Astrocyte of the spinal cord (primary cell): ENCODE data around the gene COL26A1.

ENCODE experiments used
- DNase-seq: peaks from one replicate; pipeline ENCODE4 v3.0.0; 2011; ENCODE audit warnings: low read depth, low spot score
- H3K4me3 ChIP-seq: 2 replicates; pipeline ENCODE4 v1.5.1; 2011; ENCODE audit warnings: low read depth, mild to moderate bottlenecking, low read length, moderate library complexity
- in situ Hi-C: cut with HindIII; loops from 2 replicates; pipeline ENCODE4 v1.10.0; 2017; ENCODE audit warnings: low sequenced_read_pairs
- TF ChIP-seq, protein P1 (sequence below): IDR thresholded peaks from 2 replicates; pipeline ENCODE4 v1.5.1; 2012; ENCODE audit warnings: low read depth, mild to moderate bottlenecking, low read length, inconsistent platforms

Gene COL26A1

DNA sequence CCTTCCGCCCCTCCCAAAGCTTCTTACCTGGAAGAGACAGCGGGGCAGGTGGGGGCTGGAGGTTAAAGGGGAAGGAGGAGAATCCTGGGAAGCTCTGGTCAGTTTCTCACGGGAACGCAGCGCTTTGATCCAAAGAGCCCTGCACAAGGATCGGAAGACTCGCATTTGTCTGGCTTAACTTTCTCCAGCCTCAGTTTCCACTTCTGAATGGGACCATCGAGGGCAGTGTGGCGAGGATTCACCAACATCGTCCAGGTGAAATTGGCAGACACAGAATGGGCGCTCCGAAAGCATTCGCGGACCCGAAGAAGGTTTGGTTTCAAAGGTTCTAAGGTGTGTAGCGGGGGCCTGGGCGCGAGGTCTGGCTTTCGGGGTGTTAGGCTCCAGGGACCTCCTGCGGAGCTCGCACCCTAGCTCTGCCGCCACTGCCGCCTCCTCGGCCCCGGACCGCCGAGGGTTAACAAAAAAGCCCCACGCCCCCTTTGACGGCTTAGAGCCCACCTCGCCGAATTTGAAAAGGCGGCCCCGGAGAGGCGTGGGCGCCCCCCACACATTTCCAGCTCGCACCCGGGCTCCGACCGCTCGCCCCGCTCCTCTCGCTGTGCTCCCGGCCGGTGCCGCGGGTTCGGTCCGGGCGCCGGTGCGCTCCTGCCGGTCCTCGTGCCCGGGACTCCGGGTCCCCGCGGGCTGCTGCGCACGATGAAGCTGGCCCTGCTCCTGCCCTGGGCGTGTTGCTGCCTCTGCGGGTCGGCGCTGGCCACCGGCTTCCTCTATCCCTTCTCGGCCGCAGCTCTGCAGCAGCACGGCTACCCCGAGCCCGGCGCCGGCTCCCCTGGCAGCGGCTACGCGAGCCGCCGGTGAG is at the start of gene COL26A1:
TSS of gene COL26A1 (plus strand) at position 542 of the 862 bp plus-strand sequence. CDS start at position 700, 158 bp downstream.
- TF ChIP-seq, protein P1, sequence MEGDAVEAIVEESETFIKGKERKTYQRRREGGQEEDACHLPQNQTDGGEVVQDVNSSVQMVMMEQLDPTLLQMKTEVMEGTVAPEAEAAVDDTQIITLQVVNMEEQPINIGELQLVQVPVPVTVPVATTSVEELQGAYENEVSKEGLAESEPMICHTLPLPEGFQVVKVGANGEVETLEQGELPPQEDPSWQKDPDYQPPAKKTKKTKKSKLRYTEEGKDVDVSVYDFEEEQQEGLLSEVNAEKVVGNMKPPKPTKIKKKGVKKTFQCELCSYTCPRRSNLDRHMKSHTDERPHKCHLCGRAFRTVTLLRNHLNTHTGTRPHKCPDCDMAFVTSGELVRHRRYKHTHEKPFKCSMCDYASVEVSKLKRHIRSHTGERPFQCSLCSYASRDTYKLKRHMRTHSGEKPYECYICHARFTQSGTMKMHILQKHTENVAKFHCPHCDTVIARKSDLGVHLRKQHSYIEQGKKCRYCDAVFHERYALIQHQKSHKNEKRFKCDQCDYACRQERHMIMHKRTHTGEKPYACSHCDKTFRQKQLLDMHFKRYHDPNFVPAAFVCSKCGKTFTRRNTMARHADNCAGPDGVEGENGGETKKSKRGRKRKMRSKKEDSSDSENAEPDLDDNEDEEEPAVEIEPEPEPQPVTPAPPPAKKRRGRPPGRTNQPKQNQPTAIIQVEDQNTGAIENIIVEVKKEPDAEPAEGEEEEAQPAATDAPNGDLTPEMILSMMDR, result no peak
- in situ Hi-C loops, result no loop called here
- no peak for DNase-seq
- H3K4me3 ChIP-seq, result peak within 1 kb of the TSS; percentile 18

DNA sequence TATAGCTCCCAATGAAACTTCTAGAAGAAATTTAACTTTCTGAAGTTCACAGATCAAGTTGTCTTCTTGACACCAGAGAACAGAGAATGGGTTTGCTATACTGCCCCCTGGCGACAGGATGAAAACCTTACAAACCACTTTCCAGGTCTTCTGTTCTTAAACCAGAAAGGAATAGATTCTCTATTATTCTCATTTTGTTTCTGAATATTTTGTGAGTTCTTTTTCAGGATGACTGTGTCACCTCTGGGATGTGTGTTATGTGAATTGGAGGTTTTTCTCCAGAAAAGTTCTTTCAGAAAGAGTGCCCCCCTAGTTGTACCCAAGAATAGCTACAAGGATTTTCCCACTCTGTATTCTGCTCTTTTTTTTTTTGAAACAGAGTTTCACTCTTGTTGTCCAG is 47.3 kb upstream of the COL26A1 start:
- TF ChIP-seq, protein P1, result peak; percentile 64
- peak; percentile 50 for DNase-seq
- H3K4me3 ChIP-seq, result no peak overlapping the region
- in situ Hi-C loops, result no loop called here

GRCh38 chr7:101319401-101319800 is 43.3 kb upstream of the COL26A1 start:
- no peak overlapping the region for H3K4me3 ChIP-seq
- TF ChIP-seq, protein P1, result no peak
- DNase-seq, result no peak
- in situ Hi-C loops, result no loop called here

DNA sequence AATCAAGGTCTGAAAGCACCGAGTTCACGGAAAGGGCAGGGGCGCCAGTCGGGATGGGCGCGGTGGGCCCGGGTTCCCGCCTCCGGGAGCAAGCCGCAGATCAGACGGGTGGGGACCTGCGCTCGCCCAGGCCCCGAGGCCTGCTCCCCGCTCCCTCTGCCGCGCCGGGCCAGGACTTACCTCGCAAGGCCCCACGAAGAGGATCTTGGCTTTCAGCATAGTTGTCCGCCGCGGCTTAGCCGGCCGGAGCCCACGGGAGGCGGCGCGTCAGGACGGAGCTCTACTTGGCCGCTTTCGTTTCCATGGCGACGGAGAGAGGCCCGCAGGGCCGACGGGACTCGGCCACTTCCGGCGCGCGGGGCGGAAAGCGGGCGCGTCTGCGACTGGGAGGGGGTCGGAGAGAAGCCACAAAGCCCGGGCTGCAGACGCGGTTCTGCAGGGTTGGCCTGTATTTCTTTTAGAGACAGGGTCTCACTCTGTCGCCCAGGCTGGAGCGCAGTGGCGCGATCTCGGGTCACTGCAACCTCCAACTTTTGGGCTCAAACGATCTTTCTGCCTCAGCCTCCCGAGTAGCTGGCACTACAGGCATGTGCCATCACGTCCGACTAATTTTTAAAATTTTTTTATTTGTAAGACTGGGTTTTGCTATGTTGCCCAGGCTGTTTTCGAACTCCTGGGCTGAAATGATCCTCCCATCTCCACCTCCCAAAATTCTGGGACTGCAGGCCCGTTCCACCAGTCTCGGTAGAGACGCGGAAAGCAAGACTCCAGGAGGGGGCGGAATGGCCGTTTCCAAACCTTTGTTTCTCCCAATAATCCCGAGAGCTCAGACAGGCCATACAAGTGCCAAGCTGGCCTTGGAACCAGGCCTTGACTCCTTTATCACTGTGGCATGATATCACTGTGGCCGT is 40.9 kb upstream of the COL26A1 start, which contains the start of gene IFT22:
TSS of gene IFT22 (minus strand) at position 322 of the 911 bp plus-strand sequence. CDS start at position 219, 103 bp downstream.
- TF ChIP-seq, protein P1, result peak; percentile 55
- in situ Hi-C loops, result no loop called here
- DNase-seq, result peak; percentile 86
- H3K4me3 ChIP-seq, result peak within 1 kb of the TSS; percentile 79

DNA sequence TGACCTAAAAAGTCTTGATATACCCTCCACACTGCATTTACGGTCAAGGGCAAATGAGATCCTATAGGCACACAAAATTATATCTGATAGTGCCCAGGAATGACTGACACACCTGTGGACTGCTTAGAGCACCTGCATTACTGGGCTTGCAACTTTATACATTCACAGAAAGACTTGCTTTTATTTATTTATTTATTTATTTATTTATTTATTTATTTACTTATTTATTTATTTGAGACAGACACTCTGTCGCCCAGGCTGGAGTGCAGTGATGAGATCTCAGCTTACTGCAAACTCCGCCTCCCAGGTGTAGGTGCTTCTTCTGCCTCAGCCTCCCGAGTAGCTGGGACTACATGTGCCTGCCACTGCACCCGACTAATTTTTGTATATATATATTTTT is 34.5 kb upstream of the COL26A1 start:
- H3K4me3 ChIP-seq, result no peak overlapping the region
- DNase-seq, result no peak
- in situ Hi-C loops, result no loop called here
- TF ChIP-seq, protein P1, result no peak

GRCh38 chr7:101330011-101330484 is 32.6 kb upstream of the COL26A1 start:
- no peak overlapping the region for H3K4me3 ChIP-seq
- TF ChIP-seq, protein P1, result no peak
- DNase-seq, result no peak
- in situ Hi-C loops, result no loop called here
